Immature natural killer cell (primary cell): ENCODE results near the gene MACF1. TPM values are rescaled to one million over a fixed set of nuclear protein-coding genes. Genes with fewer than 3 reads are reported as not detected.
"Not testable (repeated sequence)": the region's sequence is repeated elsewhere in the genome, so short reads cannot be mapped to it uniquely, and the experiment has no call there.

ENCODE experiments used
- DNase-seq, 3 donors: peaks; one replicate each; pipeline ENCODE4 v3.0.0; 2022; ENCODE audit warnings: mixed read lengths in 1 of 3
- H3K27ac Mint-ChIP-seq, 6 donors: one replicate each; pipeline ENCODE4 v1.8.0; 2020; ENCODE audit warnings: mixed read lengths in 6 of 6, mild to moderate bottlenecking in 5 of 6, inconsistent platforms in 4 of 6, moderate library complexity in 3 of 6
- H3K27me3 Mint-ChIP-seq, 3 donors: one replicate each; pipeline ENCODE4 v1.8.0; 2020 to 2021; ENCODE audit warnings: low read depth in 3 of 3, mild to moderate bottlenecking in 3 of 3, mixed read lengths in 3 of 3, moderate library complexity in 3 of 3, inconsistent platforms in 1 of 3
- H3K36me3 Mint-ChIP-seq, 3 donors: one replicate each; pipeline ENCODE4 v1.8.0; 2020; ENCODE audit warnings: mixed read lengths in 3 of 3, inconsistent platforms in 2 of 3, mild to moderate bottlenecking in 2 of 3
- H3K4me1 Mint-ChIP-seq, 2 donors: one replicate each; pipeline ENCODE4 v1.8.0; 2020; ENCODE audit warnings: inconsistent platforms in 2 of 2, mild to moderate bottlenecking in 2 of 2, mixed read lengths in 2 of 2, moderate library complexity in 1 of 2
- H3K4me3 Mint-ChIP-seq, 5 donors: one replicate each; pipeline ENCODE4 v1.8.0; 2020; ENCODE audit warnings: mild to moderate bottlenecking in 5 of 5, mixed read lengths in 5 of 5, inconsistent platforms in 3 of 5, moderate library complexity in 3 of 5
- H3K9me3 Mint-ChIP-seq, 6 donors: one replicate each; pipeline ENCODE4 v1.8.0; 2020; ENCODE audit warnings: mild to moderate bottlenecking in 6 of 6, mixed read lengths in 6 of 6, inconsistent platforms in 4 of 6, moderate library complexity in 3 of 6
- polyA plus RNA-seq, 3 donors: library from polyadenylated mRNA; unstranded; fragments of 300-500 nt; fragmentation: Illumina TruSeq; gene quantifications; one replicate each; pipeline ENCODE4 v1.2.3, GENCODE V29; 2021

Gene MACF1, protein sequence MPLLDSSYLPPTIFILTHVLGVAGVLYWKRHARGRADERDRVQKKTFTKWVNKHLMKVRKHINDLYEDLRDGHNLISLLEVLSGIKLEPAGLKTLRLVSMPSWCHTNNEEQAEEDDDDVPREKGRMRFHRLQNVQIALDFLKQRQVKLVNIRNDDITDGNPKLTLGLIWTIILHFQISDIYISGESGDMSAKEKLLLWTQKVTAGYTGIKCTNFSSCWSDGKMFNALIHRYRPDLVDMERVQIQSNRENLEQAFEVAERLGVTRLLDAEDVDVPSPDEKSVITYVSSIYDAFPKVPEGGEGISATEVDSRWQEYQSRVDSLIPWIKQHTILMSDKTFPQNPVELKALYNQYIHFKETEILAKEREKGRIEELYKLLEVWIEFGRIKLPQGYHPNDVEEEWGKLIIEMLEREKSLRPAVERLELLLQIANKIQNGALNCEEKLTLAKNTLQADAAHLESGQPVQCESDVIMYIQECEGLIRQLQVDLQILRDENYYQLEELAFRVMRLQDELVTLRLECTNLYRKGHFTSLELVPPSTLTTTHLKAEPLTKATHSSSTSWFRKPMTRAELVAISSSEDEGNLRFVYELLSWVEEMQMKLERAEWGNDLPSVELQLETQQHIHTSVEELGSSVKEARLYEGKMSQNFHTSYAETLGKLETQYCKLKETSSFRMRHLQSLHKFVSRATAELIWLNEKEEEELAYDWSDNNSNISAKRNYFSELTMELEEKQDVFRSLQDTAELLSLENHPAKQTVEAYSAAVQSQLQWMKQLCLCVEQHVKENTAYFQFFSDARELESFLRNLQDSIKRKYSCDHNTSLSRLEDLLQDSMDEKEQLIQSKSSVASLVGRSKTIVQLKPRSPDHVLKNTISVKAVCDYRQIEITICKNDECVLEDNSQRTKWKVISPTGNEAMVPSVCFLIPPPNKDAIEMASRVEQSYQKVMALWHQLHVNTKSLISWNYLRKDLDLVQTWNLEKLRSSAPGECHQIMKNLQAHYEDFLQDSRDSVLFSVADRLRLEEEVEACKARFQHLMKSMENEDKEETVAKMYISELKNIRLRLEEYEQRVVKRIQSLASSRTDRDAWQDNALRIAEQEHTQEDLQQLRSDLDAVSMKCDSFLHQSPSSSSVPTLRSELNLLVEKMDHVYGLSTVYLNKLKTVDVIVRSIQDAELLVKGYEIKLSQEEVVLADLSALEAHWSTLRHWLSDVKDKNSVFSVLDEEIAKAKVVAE (N-terminal part only)
- 100 to 1,000 TPM in 1 of 3 donors, 10 to 100 TPM in 2; 12.7 to 152 (median 12.9) TPM for polyA plus RNA-seq

DNA sequence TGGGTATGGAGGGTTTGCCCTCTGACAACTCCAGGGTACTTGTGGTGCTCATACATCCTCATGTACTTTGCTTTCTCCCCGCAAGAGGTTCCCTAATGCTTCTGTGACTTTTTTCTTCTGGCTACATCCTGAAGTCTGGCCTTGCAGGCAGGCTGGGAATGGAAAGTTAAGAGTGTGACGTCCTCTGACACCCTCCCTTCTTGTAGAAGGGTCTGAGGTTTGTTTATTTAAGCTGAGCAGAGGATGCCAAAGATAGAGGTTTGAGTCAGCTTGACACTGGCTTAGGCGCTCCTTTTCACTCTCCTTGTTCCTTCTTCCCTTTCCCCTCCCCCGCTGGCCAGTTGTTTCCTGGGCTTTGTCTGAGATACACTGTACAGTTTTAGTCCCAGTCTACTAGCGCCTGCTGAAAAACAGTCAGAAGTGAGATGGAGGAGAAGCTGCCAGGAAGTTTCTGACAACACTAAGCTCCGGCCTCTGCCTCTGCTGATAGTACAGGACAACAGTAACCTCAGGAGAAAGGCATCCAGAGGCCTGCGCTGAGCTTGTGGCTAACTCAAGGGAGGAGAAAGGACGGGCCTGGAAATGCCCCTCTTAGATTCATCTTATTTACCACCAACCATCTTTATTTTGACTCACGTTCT lies at the start of gene MACF1:
Gene MACF1, plus strand, starts transcription at position 255 of the 641 bp plus-strand sequence. Its CDS starts 328 bp downstream, at position 583.
- peaks cover 48 to 65% of the 10 kb centered on the region in 2 donors for H3K4me1 Mint-ChIP-seq

DNA sequence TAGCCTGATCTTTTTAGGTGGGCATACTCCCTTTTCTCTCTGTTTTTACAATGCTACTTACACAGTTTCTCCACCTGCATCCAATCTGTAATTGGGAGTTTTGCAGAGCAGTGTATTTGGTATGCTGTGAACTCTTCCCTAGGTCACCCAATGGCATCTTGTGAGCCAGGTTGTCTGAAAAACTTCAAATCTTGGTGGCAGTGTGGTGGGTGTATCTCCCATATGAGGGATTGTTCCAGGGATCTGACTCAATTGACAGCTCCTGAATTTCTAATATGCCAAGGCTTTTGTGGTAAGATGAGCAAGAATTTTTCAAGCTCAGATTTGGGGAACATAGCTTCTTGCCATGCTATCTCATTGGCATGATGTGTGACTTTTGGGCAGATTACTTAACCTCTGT lies 47.2 kb upstream of the MACF1 start:
- H3K27me3 Mint-ChIP-seq, result peaks cover 2 to 6% (median 3%) of the 10 kb centered on the region in 3 donors
- no peak overlapping the region for H3K4me3 Mint-ChIP-seq
- peaks cover 0 to 2% of the 10 kb centered on the region in 2 donors for H3K4me1 Mint-ChIP-seq
- H3K27ac Mint-ChIP-seq, result no peak overlapping the region
- no peaks in the 10 kb centered on the region for H3K36me3 Mint-ChIP-seq
- no peaks in the 10 kb centered on the region for H3K9me3 Mint-ChIP-seq
- DNase-seq, result no peak

More for the DNA sequence above, at the start of gene MACF1:
- H3K9me3 Mint-ChIP-seq, result no peaks in the 10 kb centered on the region
- H3K27ac Mint-ChIP-seq, result peak within 1 kb of the TSS; percentile 91 to 99 (median 96)
- H3K27me3 Mint-ChIP-seq, result peaks cover 0 to 3% (median 0%) of the 10 kb centered on the region in 3 donors
- H3K4me3 Mint-ChIP-seq, result peak within 1 kb of the TSS; percentile 91 to 100 (median 94)
- peak in 2 of 3 donors; percentile 42 for DNase-seq
- peaks cover 3 to 11% (median 8%) of the 10 kb centered on the region in 3 donors for H3K36me3 Mint-ChIP-seq

DNA sequence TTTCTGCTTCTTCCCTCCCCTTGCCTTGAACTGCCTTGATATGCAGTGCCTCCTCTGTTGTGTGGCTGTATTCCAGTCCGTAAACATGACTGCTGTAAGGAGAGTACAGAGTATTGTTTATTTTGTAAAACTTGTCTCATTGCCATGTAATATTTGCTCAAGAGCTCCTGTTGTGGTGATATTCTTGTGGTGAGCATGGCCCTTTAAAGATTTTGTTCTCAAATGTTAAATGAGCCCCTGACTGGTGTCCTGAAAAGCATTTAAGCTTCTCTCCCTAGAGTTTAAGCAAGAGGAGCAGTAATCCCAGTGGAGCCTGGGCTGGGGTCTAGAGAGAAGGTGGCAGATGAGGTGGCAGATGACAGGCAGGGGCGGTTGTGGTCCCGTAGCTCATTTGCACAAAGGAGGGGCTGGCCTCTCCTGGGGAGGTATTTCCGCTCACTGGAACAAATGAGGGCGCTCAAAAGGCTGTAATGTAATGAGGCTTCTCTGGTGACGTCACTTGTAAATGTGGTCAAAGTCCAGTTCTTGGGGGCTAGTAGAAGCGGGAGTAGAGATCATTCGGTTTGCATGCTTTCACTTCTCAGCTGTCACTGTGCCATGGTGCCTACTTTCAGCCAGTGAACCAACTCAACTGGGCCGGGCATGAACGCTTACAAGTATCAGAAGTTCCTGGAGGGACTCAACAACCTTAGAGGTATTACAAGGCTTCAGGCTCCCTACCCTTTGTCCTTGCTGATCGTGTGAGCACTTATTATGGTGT lies 46.0 kb upstream of the MACF1 start:
- H3K27me3 Mint-ChIP-seq, result peaks cover 2 to 6% (median 3%) of the 10 kb centered on the region in 3 donors
- no peak overlapping the region for H3K27ac Mint-ChIP-seq
- no peaks in the 10 kb centered on the region for H3K36me3 Mint-ChIP-seq
- no peaks in the 10 kb centered on the region for H3K9me3 Mint-ChIP-seq
- no peak overlapping the region for H3K4me3 Mint-ChIP-seq
- DNase-seq, result no peak
- peaks cover 0 to 2% of the 10 kb centered on the region in 2 donors for H3K4me1 Mint-ChIP-seq

DNA sequence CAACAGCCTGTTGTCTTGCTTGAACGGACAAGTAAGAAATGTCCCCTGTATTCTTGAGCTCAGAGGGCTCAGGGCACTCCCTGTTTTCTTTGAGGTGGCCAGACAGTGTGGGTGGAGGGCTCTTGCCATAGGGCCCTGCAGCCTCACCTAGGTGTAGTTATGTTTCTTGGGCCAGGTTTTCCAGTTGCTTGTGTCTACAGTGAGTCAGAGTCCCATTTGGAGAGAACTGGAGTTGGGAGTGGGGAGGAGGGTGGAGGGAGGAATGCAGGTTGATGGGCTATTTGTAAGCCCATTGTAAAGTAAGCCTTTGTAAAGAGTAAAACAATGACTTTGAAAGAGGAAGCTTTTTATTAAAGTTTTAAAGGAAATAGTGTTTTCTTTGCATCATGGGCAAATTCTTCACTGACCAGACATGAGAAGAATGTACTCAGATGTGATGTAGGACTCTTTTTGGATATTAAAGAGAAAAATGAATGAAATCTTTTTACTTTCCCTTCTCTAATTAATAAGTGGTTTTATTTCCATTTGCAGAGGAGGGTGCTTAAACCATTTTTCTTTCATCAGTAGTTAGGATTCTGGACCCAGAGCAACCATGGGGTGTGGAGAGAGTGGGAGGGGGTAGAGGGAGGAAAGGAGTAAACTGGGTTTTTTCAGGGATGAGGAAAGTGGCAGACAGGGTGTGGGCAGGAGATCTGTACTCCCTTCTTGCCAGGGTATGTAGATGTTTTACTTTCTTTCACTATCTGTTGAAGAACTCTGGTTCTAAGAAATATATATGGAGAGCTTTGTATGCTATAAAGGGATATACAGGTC lies 45.1 kb upstream of the MACF1 start:
- Mint-ChIP-seq H3K27ac (no peak overlapping the region), H3K4me1 (peaks cover 0 to 2% of the 10 kb centered on the region in 2 donors), H3K9me3 (no peaks in the 10 kb centered on the region), H3K27me3 (peaks cover 2 to 6% (median 4%) of the 10 kb centered on the region in 3 donors), H3K4me3 (no peak overlapping the region), H3K36me3 (no peaks in the 10 kb centered on the region)
- no peak for DNase-seq

DNA sequence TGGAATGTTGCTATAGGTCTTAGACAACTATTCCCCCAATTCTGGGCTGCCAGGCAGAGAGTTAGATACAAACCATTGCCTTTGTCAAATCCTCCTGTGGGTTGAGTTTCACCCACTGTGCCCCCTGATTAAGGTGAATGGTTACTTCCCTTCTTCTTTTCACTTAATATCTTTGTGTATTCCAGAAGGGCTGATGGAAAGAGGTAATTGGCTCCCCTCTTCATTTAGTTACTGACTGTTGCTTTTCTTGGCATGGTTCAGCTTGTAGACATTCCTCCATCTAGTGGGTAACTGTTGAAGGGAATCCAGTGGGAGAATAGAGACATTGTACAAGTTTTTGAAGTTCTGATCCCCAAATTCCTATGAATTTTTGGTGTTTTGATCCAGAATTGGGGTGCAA lies 43.8 kb upstream of the MACF1 start:
- no peaks in the 10 kb centered on the region for H3K9me3 Mint-ChIP-seq
- no peak overlapping the region for H3K4me3 Mint-ChIP-seq
- H3K27me3 Mint-ChIP-seq, result peaks cover 2 to 6% (median 4%) of the 10 kb centered on the region in 3 donors
- H3K4me1 Mint-ChIP-seq, result no peaks in the 10 kb centered on the region
- DNase-seq, result no peak
- H3K36me3 Mint-ChIP-seq, result no peaks in the 10 kb centered on the region
- H3K27ac Mint-ChIP-seq, result no peak overlapping the region

DNA sequence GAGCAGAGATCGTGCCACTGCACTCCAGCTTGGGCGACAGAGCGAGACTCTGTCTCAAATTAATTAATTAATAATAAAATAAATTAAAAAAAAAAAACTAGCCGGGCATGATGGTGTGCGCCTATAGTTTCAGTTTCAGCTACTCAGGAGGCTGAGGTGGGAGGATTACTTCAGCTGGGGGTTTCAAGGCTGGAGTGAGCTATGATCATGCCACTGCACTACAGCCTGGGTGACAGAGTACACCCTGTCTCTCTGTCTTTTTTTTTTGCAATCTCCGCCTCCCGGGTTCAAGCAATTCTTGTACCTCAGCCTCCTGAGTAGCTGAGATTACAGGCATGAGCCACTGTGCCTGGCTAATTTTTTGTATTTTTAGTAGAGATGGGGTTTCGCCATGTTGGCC lies 42.7 kb upstream of the MACF1 start:
- not testable (repeated sequence) for H3K27ac Mint-ChIP-seq, DNase-seq, H3K9me3 Mint-ChIP-seq, H3K36me3 Mint-ChIP-seq, H3K27me3 Mint-ChIP-seq, H3K4me3 Mint-ChIP-seq, H3K4me1 Mint-ChIP-seq

DNA sequence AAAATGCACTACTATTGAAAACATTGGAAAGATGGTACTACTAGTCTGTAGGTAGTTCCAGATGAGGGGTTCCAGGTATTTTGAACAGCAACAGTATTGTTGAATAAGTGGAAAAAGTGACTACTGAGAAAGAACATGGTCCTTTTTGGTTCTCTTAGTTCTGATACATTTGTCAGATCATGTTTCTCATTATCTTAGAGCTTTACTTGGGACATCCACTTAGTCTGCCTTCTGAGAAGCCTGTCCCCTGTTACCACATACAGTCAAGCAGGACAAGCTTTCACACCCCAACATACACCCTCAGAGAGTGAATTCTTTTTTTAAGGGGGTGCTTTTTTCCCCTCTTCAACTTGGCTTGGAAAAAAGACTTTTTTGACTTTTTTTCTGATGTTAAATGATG lies 41.0 kb upstream of the MACF1 start:
- no peak overlapping the region for H3K27ac Mint-ChIP-seq
- no peaks in the 10 kb centered on the region for H3K9me3 Mint-ChIP-seq
- peaks cover 2 to 5% (median 4%) of the 10 kb centered on the region in 3 donors for H3K27me3 Mint-ChIP-seq
- no peak overlapping the region for H3K4me3 Mint-ChIP-seq
- DNase-seq, result no peak
- H3K36me3 Mint-ChIP-seq, result no peaks in the 10 kb centered on the region
- no peaks in the 10 kb centered on the region for H3K4me1 Mint-ChIP-seq

DNA sequence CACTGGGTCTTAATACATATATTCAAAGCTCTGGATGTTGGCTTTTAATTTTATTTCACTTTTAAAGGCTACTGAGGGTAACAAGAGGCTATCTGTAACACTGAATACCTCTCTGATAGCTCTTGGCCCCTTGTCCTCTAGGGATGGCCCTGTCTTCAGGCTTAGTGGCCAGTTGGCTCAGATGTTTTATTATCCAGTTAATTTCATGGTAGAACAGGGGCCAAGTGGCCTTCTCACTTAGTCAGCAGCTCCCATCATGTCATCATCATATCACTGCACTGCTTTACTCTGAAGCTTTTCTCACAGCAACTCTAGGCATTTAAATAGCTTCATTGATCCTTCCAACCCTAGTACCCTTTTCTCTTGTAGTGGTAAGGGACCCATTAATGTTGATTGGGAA lies 40.2 kb upstream of the MACF1 start:
- Mint-ChIP-seq H3K4me3 (no peak overlapping the region), H3K9me3 (no peaks in the 10 kb centered on the region), H3K27ac (no peak overlapping the region), H3K36me3 (no peaks in the 10 kb centered on the region), H3K4me1 (no peaks in the 10 kb centered on the region), H3K27me3 (peaks cover 4 to 6% (median 4%) of the 10 kb centered on the region in 3 donors)
- no peak for DNase-seq

DNA sequence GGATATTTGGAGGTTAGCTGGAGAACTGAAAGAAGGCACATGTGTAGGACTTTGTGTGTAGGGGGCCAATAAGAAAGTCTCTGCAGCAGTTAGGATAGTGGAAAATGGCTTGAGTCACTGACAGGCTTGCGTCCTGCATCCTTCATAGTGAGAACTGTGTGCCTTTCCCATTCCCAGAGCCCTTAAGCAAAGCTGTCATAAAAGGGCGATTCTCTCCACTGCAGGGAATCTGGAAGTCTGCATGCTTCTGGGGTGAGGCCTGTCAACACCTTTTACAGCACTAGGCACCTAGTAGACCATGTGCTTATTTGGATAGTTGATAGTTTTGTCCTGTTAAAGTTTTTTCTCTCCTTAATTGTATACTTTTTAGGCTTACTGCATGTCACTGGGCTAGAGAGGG lies 39.4 kb upstream of the MACF1 start:
- DNase-seq, result no peak
- no peak overlapping the region for H3K4me3 Mint-ChIP-seq
- peaks cover 0 to 5% (median 4%) of the 10 kb centered on the region in 3 donors for H3K27me3 Mint-ChIP-seq
- H3K9me3 Mint-ChIP-seq, result no peaks in the 10 kb centered on the region
- no peak overlapping the region for H3K27ac Mint-ChIP-seq
- no peaks in the 10 kb centered on the region for H3K36me3 Mint-ChIP-seq
- H3K4me1 Mint-ChIP-seq, result no peaks in the 10 kb centered on the region

DNA sequence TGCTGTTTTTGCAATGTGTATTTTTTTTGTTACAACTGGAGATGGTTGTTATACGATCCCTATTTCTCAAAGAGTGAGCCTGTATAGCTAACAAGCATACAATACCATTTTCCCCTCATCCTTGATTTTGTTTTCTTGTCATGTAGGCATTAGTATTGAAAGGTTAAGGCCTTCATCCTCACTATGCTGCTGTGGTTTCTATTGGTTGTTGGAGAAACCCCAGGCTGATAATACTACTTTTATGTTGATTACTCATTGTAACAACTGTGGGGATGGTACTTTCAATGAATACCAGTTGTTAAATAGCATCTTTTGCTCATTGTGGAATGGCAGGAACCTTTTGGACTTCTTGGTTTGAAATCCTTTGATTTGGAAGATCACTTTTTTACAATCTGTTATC lies 39.0 kb upstream of the MACF1 start:
- Mint-ChIP-seq H3K27me3 (peaks cover 0 to 5% (median 4%) of the 10 kb centered on the region in 3 donors), H3K4me1 (no peaks in the 10 kb centered on the region), H3K27ac (no peak overlapping the region), H3K9me3 (no peaks in the 10 kb centered on the region), H3K4me3 (no peak overlapping the region), H3K36me3 (no peaks in the 10 kb centered on the region)
- DNase-seq, result no peak

DNA sequence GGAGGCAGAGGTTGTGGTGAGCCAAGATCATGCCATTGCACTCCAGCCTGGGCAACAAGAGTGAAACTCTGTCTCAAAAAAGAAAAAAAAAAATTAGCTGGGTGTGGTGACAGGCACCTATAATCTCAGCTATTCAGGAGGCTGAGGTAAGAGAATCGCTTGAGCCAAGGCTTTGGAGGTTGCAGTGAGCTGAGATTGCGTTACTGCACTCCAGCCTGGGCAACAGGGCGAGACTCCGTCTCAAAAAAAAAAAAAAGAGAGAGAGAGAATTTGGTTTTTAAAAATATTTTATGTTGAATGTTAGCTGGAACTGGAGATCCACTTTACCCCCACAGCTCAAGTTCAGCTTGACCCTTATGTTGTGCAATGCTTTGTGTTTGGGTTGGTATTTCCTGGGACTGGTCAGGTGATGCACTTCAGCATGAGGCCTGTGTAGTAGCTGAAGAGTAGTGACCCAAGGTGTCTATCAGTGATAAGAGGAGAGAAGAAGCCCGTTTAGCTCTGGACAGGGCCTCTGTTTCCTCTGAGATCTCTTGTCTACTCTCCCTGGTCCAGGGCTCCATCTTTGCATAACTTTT lies 36.8 kb upstream of the MACF1 start:
- H3K36me3 Mint-ChIP-seq, result no peaks in the 10 kb centered on the region
- no peak overlapping the region for H3K27ac Mint-ChIP-seq
- H3K9me3 Mint-ChIP-seq, result no peaks in the 10 kb centered on the region
- DNase-seq, result no peak
- H3K4me1 Mint-ChIP-seq, result no peaks in the 10 kb centered on the region
- H3K27me3 Mint-ChIP-seq, result peaks cover 0 to 5% (median 4%) of the 10 kb centered on the region in 3 donors
- H3K4me3 Mint-ChIP-seq, result no peak overlapping the region
